K562 (cell line): ENCODE measurements around the gene SMAD3. TPM values are rescaled to one million over a fixed set of nuclear protein-coding genes. Genes with fewer than 3 reads are reported as not detected.

Experiments used
- BRF2 ChIP-seq: IDR thresholded peaks from 3 replicates; pipeline ENCODE4 v1.6.1; 2011; ENCODE audit warnings: borderline replicate concordance, mild to moderate bottlenecking; ENCODE audit not compliant: insufficient read length, insufficient read depth
- HMGXB4 ChIP-seq: sonication (generic); formaldehyde crosslinking; IDR thresholded peaks from 2 replicates; pipeline ENCODE4 v1.8.1; 2023; ENCODE audit warnings: mild to moderate bottlenecking, missing genetic modification reagents
- NCOA1 ChIP-seq: fragments of 450-650 bp; IDR thresholded peaks from 2 replicates; pipeline ENCODE4 v1.6.1; 2016; ENCODE audit warnings: low read depth
- NELFE ChIP-seq: IDR thresholded peaks from 2 replicates; pipeline ENCODE4 v1.6.1; 2011; ENCODE audit warnings: mild to moderate bottlenecking; ENCODE audit not compliant: insufficient read depth, insufficient read length
- NFATC3 ChIP-seq: fragments of 450-650 bp; IDR thresholded peaks from 2 replicates; pipeline ENCODE4 v1.6.1; 2017; ENCODE audit warnings: mild to moderate bottlenecking
- PML ChIP-seq: IDR thresholded peaks from 2 replicates; pipeline ENCODE4 v1.6.1; 2012; ENCODE audit warnings: low read length, inconsistent platforms
- SETDB1 ChIP-seq: IDR thresholded peaks from one replicate; pipeline ENCODE4 v1.6.1; 2012; ENCODE audit warnings: low read length, control low read depth, inconsistent platforms
- SMARCA4 ChIP-seq: fragments of 450-650 bp; IDR thresholded peaks from 2 replicates; pipeline ENCODE4 v1.6.1; 2016
- TRIM25 ChIP-seq: fragments of 450-650 bp; IDR thresholded peaks from 2 replicates; pipeline ENCODE4 v1.7.0; 2016; ENCODE audit warnings: borderline replicate concordance
- XRCC3 ChIP-seq: fragments of 450-650 bp; IDR thresholded peaks from 2 replicates; pipeline ENCODE4 v1.6.1; 2017; ENCODE audit warnings: mild to moderate bottlenecking, moderate library complexity
- ZBTB11 ChIP-seq, 3 experiments: fragments of 200-800 bp in 1 of 3; fragments of 250-450 bp in 1 of 3; fragments of 450-650 bp in 1 of 3; sonication (Bioruptor Pico) in 1 of 3; sonication (Bioruptor generic) in 1 of 3; formaldehyde crosslinking in 1 of 3; IDR thresholded peaks; 2 replicates each; pipeline versions ENCODE4 v1.6.1 to v1.8.0; 2016 to 2022; ENCODE audit warnings: mild to moderate bottlenecking in 2 of 3, missing genetic modification characterization in 2 of 3, missing compliant biosample characterization in 1 of 3, moderate library complexity in 1 of 3
- ZBTB2 ChIP-seq: fragments of 450-650 bp; IDR thresholded peaks from 2 replicates; pipeline ENCODE4 v1.6.1; 2016; ENCODE audit warnings: antibody characterized with exemption
- ZHX1 ChIP-seq: fragments of 150-350 bp; conservative IDR thresholded peaks from 2 replicates; pipeline ENCODE4 v1.6.1; 2014; ENCODE audit warnings: low read length
- ZNF184 ChIP-seq: sonication (generic); formaldehyde crosslinking; IDR thresholded peaks from 2 replicates; pipeline ENCODE4 v1.5.0; 2020; ENCODE audit warnings: missing genetic modification reagents
- polyA plus RNA-seq, 8 experiments: library from polyadenylated mRNA; depleted of rRNA in 4 of 8; stranded (reverse) in 5 of 8; unstranded in 3 of 8; fragments of >200 nt; fragmentation: Nextera tagmentation in 2 of 8; fragmentation: Illumina TruSeq in 1 of 8; extraction: Ambion mirVana in 2 of 8; extraction: Trizol in 1 of 8; gene quantifications; 2 replicates each; pipeline versions ENCODE4 v1.2.1 to v1.2.3, GENCODE V29; 2011 to 2014; ENCODE audit warnings: inconsistent platforms in 1 of 8, missing spikeins in 1 of 8
- total RNA-seq, 7 experiments: library from RNA; depleted of rRNA in 6 of 7; stranded (reverse); fragments of >200 nt in 6 of 7; fragmentation: Illumina TruSeq in 2 of 7; extraction: Trizol in 2 of 7; gene quantifications; 2 replicates each; pipeline versions ENCODE4 v1.2.1 to v1.2.3, GENCODE V29; 2011 to 2021; ENCODE audit warnings: low replicate concordance in 1 of 7

SMAD3 gene
- total and polyA plus RNA-seq, 9 of the 15 experiments (the other 6 are each of a cell fraction or from before 2014, with no cell fraction given) = 4.3 to 39.2 (median 11.1) TPM

- TF ChIP-seq ZBTB11 (CRISPR knock-in tag; IDR thresholded peaks at IDR 0.05) (no peak; a peak in 1 of 6 replicates), HMGXB4 (CRISPR knock-in tag) (no peak), XRCC3 (no peak), TRIM25 (no peak), PML (no peak), ZNF184 (no peak), SETDB1 (no peak), NCOA1 (no peak), BRF2 (no peak), SMARCA4 (peak; percentile 57), NFATC3 (no peak), ZHX1 (no peak), NELFE (no peak), ZBTB2 (no peak)
Measured at GRCh38 chr15:67125589-67126502, 60.4 kb downstream of the SMAD3 start (continued).
